B cell (primary cell): Measurements from ENCODE around the gene DCBLD2.
"Not testable (repeated sequence)": the region's sequence is repeated elsewhere in the genome, so short reads cannot be mapped to it uniquely, and the experiment has no call there.

Experiments used
- CTCF ChIP-seq: fragments of 200-600 bp; IDR thresholded peaks from one replicate; pipeline ENCODE4 v1.8.0; 2022; ENCODE audit warnings: antibody characterized with exemption, mild to moderate bottlenecking
- EZH2 ChIP-seq: IDR thresholded peaks from 2 replicates; pipeline ENCODE4 v1.6.1; 2012; ENCODE audit warnings: borderline replicate concordance, low read depth, mild to moderate bottlenecking, moderate library complexity, low read length; ENCODE audit not compliant: insufficient read depth, poor library complexity, severe bottlenecking

GRCh38 chr3:98882614-98883333 lies 18.7 kb downstream of the DCBLD2 start:
- not testable (repeated sequence) for TF ChIP-seq CTCF, EZH2
